Upper lobe of right lung (tissue), 1 donor: ENCODE measurements around the gene REXO5. TPM values are rescaled to one million over a fixed set of nuclear protein-coding genes. Genes with fewer than 3 reads are reported as not detected.
"Not testable (repeated sequence)": the region's sequence is repeated elsewhere in the genome, so short reads cannot be mapped to it uniquely, and the experiment has no call there.

ENCODE experiments used
- ATAC-seq: fragments of 200-7000 bp; cut with Tn5 transposase; one replicate; pipeline ENCODE4 v1.9.1; 2020; ENCODE audit warnings: mild to moderate bottlenecking, moderate library complexity
- DNase-seq: peaks from one replicate; pipeline ENCODE4 v3.0.0-alpha.2; 2020
- H3K27ac ChIP-seq: fragments of 200-600 bp; one replicate; pipeline ENCODE4 v1.8.0; 2022
- H3K27me3 ChIP-seq: fragments of 200-600 bp; one replicate; pipeline ENCODE4 v1.8.0; 2022; ENCODE audit warnings: mild to moderate bottlenecking
- H3K36me3 ChIP-seq: fragments of 200-600 bp; one replicate; pipeline ENCODE4 v1.8.0; 2022
- H3K4me1 ChIP-seq: fragments of 200-600 bp; one replicate; pipeline ENCODE4 v1.8.0; 2022
- H3K4me3 ChIP-seq: fragments of 200-600 bp; one replicate; pipeline ENCODE4 v1.8.0; 2022; ENCODE audit warnings: mild to moderate bottlenecking
- H3K9me3 ChIP-seq: fragments of 200-600 bp; one replicate; pipeline ENCODE4 v1.8.0; 2022
- intact Hi-C: fragments of 100-400 bp; cut with DNase I; formaldehyde crosslinking; loops from one replicate; pipeline ENCODE4 v1.11.0; 2022
- total RNA-seq: library from RNA; stranded (reverse); fragmentation: NEBNext Ultra II Directional; extraction: Animal tissue kit (Norgen Biotek cat#: 25700); gene quantifications from one replicate; pipeline ENCODE4 v1.2.1, GENCODE V29; 2021
- TF ChIP-seq, protein P1 (sequence below): fragments of 200-600 bp; IDR thresholded peaks from one replicate; pipeline ENCODE4 v1.8.0; 2022; ENCODE audit warnings: antibody characterized with exemption
- donor health status: DM: no; HTN: yes; CAD: no; lungs with severe emphysema.

REXO5 gene
- total RNA-seq, 1 donor from 2014 or later: 1.4 TPM

DNA sequence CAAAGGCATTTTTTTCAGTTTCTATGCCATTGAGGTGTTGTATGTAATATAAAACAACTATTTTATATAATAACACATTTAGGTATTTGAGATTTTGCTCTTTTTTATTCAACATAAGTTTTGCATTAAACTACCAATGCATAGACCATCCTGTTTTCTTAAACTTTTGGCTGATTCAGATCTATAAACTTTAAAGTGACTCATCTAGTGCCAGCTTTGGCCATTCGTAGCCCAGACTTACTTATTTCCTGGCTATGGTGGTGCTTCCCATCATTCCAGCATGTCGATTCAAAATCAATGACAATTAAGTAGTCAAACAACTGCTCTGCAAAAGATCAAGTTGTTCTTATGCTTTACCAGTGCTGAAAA, 3.2 kb upstream of the REXO5 start:
- no peak overlapping the region for H3K4me3 ChIP-seq
- H3K27me3 ChIP-seq: no peaks in the 10 kb centered on the region
- H3K27ac ChIP-seq: no peak overlapping the region
- peaks cover 6% of the 10 kb centered on the region for H3K4me1 ChIP-seq
- ATAC-seq (no peak), DNase-seq (no peak)
- intact Hi-C loops: no loop called here
- TF ChIP-seq, protein P1, sequence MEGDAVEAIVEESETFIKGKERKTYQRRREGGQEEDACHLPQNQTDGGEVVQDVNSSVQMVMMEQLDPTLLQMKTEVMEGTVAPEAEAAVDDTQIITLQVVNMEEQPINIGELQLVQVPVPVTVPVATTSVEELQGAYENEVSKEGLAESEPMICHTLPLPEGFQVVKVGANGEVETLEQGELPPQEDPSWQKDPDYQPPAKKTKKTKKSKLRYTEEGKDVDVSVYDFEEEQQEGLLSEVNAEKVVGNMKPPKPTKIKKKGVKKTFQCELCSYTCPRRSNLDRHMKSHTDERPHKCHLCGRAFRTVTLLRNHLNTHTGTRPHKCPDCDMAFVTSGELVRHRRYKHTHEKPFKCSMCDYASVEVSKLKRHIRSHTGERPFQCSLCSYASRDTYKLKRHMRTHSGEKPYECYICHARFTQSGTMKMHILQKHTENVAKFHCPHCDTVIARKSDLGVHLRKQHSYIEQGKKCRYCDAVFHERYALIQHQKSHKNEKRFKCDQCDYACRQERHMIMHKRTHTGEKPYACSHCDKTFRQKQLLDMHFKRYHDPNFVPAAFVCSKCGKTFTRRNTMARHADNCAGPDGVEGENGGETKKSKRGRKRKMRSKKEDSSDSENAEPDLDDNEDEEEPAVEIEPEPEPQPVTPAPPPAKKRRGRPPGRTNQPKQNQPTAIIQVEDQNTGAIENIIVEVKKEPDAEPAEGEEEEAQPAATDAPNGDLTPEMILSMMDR: no peak
- peaks cover 16% of the 10 kb centered on the region for H3K36me3 ChIP-seq
- H3K9me3 ChIP-seq: no peaks in the 10 kb centered on the region

DNA sequence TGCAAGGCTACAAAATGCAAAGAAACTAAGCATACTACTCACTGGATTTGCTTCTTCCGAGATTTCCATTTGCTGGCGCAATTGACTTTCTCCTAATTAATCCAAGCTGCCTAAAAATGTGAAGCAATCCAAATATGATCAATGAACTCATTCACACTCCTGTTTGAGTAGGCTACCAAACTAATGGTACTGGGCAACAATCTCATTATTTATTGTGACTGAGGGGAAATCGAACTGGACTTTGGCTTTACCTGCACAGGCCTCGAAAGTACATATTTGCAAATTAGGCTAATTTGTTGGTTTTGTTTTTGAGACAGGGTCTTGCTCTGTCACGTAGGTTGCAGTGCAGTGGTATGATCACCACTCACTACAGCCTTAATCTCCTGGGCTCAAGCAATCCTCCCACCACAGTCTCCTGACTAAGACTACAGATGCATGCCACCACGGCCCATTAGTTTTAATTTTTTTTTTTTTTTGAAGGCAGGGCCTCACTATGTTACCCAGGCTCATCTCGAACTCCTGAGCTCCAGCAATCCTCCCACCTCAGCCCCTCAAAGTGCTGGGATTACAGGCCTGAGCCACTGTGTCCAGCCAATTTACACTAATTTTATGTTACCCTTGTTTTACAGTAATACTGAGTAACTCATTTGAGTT, 2.6 kb upstream of the REXO5 start:
- intact Hi-C loops: no loop called here
- DNase-seq (no peak), ATAC-seq (no peak)
- TF ChIP-seq, protein P1: no peak
- no peaks in the 10 kb centered on the region for H3K9me3 ChIP-seq
- no peak overlapping the region for H3K27ac ChIP-seq
- H3K36me3 ChIP-seq: peaks cover 11% of the 10 kb centered on the region
- H3K4me3 ChIP-seq: no peak overlapping the region
- H3K27me3 ChIP-seq: no peaks in the 10 kb centered on the region
- H3K4me1 ChIP-seq: peaks cover 6% of the 10 kb centered on the region

DNA sequence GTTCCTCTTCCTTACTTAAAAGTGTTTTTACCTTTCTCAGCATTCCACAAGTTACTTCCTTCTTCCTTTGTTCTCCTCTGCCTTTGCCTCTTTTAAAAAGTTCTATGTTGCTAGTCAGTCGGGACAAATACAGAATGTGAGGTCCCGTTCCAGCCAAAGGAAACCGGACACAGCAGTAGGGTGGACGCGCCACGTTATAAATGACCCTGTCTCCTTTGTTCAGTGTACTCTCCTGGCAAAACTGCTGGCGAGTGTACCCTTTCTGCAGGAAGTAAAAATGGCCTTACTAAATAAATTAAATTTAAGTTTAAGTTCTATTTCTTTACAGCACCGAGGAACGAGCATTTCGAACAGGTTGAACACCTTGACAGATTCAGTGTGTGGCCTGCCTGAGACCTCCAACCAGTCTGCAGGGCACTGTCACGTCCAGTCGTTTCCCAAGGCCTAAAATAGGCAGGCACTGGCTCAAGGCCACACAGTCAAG, 601 bp upstream of the REXO5 start:
- Histone ChIP-seq H3K4me3 (peak overlapping the region; percentile 85), H3K27ac (peak overlapping the region; percentile 92)
- H3K36me3 ChIP-seq, ATAC-seq, H3K9me3 ChIP-seq, H3K4me1 ChIP-seq, intact Hi-C loops, DNase-seq, H3K27me3 ChIP-seq: not testable (repeated sequence)

DNA sequence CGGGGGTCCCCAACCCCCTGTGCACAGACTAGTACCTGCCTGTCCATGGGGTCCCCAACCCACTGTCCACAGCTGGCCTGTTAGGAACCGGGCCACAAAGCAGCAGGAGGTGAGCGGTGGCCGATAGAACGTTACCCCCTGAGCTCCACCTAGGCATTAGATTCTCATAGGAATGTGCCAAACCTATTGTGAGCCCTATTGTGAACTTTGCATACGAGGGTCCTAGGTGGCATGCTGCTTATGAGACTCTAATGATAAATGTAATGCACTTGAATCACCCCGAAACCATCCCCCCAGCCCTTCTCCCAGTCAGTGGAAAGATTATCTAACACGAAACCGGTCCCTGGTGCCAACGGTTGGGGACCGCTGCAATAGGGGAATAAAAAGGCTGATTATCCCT, 1.5 kb downstream of the REXO5 start:
- DNase-seq (no peak), ATAC-seq (no peak)
- Histone ChIP-seq H3K4me1 (peaks cover 6% of the 10 kb centered on the region), H3K36me3 (no peaks in the 10 kb centered on the region), H3K9me3 (no peaks in the 10 kb centered on the region), H3K27me3 (no peaks in the 10 kb centered on the region), H3K27ac (no peak overlapping the region), H3K4me3 (no peak overlapping the region)
- TF ChIP-seq, protein P1: no peak
- intact Hi-C loops: no loop called here

DNA sequence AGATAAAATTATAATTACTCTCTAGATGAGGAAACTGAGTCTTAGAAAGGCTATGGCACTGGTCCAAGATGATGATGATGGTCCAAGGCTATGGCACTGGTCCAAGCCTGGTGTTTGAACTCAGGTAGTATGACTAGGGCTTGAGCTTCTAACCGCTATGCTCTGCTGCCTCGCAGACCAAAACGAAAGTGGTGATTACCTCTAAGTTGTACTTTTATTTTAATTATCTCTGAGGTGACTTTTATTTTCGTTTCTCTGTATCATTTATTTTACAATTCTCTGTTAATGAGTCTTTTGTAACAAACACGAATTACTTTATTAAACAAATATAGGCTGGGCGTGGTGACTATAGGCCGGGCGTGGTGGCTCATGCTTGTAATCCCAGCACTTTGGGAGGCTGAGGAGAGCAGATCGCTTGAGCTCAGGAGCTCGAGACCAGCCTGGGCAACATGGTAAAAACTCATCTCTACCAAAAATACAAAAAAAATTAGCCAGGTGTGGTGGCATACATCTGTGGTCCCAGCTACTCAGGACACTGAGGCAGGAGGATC, 5.6 kb downstream of the REXO5 start:
- Histone ChIP-seq H3K27ac (no peak overlapping the region), H3K4me1 (no peaks in the 10 kb centered on the region), H3K36me3 (no peaks in the 10 kb centered on the region), H3K9me3 (no peaks in the 10 kb centered on the region), H3K27me3 (no peaks in the 10 kb centered on the region), H3K4me3 (no peak overlapping the region)
- TF ChIP-seq, protein P1: no peak
- no peak for ATAC-seq
- no peak for DNase-seq
- intact Hi-C loops: no loop called here

DNA sequence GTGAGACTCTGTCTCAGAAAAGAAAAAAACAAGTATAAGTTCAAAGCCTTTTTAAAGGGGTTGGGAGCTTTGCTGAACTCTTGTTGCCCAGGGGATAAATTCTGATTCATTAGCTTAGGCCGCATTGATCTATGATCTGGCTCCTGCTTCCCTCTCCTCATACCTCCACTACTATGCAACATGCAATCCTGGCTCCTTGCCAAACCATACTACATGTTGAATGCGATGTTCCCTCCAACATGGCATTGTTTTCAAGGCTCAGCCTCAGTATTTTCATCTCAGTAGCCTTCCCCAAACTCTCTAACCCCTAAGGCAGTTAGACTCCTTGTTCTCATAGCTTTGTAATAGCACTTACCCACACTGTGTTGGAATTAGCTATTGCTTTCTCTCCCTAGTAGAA, 6.2 kb downstream of the REXO5 start:
- no peaks in the 10 kb centered on the region for H3K27me3 ChIP-seq
- H3K36me3 ChIP-seq: no peaks in the 10 kb centered on the region
- H3K4me1 ChIP-seq: no peaks in the 10 kb centered on the region
- DNase-seq: no peak
- no peak overlapping the region for H3K27ac ChIP-seq
- intact Hi-C loops: no loop called here
- no peak for ATAC-seq
- no peak overlapping the region for H3K4me3 ChIP-seq
- TF ChIP-seq, protein P1: no peak
- no peaks in the 10 kb centered on the region for H3K9me3 ChIP-seq
